OCI-LY3 (cell line): ENCODE measurements around the gene RBBP8.

Source experiments
- EZH2phosphoT487 ChIP-seq: fragments of 200-600 bp; shearing (Covaris generic); IDR thresholded peaks from 2 replicates; pipeline ENCODE4 v1.6.1; 2018; ENCODE audit warnings: antibody characterized with exemption, mixed run types, low read depth
- TF ChIP-seq, protein P1 (sequence below): fragments of 200-600, 300-600 bp; sonication (generic); IDR thresholded peaks from 2 replicates; pipeline ENCODE4 v1.5.1; 2014; ENCODE audit warnings: antibody characterized with exemption, low read length, low read depth

- TF ChIP-seq, protein P1, sequence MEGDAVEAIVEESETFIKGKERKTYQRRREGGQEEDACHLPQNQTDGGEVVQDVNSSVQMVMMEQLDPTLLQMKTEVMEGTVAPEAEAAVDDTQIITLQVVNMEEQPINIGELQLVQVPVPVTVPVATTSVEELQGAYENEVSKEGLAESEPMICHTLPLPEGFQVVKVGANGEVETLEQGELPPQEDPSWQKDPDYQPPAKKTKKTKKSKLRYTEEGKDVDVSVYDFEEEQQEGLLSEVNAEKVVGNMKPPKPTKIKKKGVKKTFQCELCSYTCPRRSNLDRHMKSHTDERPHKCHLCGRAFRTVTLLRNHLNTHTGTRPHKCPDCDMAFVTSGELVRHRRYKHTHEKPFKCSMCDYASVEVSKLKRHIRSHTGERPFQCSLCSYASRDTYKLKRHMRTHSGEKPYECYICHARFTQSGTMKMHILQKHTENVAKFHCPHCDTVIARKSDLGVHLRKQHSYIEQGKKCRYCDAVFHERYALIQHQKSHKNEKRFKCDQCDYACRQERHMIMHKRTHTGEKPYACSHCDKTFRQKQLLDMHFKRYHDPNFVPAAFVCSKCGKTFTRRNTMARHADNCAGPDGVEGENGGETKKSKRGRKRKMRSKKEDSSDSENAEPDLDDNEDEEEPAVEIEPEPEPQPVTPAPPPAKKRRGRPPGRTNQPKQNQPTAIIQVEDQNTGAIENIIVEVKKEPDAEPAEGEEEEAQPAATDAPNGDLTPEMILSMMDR: no peak
- no peak for TF ChIP-seq EZH2phosphoT487
Measured at GRCh38 chr18:22939649-22940048, 6.5 kb downstream of the RBBP8 start.
